ENCODE results near the gene SPATC1L.

Gene SPATC1L

DNA sequence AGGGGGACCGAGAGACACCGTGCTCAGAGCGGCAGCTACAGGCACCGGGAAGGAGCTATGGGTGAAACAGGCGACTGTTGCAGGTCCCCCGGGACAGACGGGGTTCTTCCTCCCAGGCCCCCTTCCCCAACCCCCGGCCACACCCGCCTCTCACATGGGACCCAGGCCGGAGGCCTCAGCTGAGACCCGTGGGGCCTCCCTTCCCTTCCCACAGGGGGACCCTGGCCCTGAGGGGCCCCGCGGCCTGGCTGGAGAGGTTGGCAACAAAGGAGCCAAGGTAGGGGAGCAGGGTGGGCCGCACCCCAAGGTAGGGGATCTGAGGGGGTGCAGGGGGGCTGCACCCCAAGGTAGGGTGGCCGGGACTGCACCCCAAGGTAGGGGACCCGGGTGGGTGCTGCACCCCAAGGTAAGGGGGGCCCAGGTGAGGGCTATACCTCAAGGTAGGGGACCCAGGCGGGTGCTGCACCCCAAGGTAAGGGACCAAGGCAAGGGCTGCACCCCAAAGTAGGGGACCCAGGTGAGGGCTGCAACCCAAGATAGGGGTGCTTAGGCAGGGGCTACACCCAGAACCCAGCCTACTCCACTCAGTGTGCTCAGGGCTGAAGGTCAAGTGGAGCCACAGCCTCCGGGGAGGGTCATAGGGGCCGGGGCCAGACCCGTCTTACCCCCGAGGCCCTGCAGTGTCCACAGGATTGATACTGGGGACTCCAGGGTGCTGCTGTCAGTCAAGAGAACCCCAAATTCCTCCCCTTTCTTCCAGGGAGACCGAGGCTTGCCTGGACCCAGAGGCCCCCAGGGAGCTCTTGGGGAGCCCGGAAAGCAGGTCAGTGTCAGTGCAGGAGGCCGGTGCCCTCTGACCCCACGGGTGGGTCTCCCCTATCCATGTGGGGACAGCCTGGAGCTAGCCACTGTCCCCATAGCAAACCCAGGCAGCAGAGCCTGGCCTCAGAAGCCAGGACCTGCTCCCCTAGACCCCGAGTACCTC, 63.7 kb downstream of the SPATC1L start:
- DNase-seq (ENCODE audit: low read depth): no peak

DNA sequence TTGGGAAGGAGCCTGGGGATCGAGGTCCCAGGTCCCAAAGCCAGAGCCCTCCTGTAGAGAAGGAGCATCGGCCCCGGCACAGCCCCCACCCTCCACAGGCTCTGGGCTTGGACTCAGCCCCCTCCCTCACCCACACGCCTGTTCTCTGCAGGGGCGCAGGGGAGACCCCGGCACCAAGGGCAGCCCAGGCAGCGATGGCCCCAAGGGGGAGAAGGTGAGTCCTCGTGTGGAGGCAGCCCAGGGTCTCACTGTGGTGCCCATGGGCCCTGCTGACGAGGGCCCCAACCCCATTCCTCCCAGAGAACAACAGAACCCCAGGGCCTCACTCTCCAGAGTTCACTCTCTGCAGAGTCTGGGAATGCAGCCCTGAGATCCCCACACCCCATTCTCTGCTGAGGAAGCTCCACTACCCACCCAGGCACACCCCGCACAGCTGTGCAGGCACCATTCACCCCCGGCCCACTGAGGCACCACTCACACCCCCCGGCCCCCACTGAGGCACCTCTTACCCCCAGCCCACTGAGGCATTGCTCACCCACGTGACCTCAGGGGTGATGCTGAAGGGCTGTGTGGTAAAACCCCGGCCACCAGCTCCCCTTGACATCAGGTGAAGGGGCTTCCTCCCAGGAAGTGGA, 64.5 kb downstream of the SPATC1L start:
- DNase-seq (ENCODE audit: low read depth): no peak

DNA sequence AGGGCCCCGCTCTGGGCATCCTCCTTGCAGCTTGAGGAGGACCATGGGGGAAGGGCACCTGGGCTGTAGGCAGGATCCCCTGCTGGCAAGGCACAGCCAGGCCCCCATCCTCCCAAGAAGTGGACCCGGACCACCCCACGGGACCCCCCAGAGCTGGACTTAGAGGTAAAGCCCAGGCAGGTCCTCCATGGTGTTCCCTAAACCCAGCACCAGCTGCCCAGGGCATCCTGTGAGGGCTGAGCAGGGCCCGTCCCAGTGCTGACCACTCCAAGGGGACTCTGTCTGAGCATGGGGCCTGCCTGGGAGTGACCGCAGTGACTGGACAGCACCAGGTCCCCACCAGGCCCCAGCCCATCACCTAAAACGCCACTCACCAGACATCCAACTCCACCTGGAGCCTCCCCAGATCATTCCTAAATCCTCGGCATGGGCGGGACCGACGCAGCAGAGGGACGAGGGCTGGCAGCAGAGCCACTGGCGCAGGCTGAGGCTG, 65.1 kb downstream of the SPATC1L start:
- DNase-seq (ENCODE audit: low read depth): no peak

DNA sequence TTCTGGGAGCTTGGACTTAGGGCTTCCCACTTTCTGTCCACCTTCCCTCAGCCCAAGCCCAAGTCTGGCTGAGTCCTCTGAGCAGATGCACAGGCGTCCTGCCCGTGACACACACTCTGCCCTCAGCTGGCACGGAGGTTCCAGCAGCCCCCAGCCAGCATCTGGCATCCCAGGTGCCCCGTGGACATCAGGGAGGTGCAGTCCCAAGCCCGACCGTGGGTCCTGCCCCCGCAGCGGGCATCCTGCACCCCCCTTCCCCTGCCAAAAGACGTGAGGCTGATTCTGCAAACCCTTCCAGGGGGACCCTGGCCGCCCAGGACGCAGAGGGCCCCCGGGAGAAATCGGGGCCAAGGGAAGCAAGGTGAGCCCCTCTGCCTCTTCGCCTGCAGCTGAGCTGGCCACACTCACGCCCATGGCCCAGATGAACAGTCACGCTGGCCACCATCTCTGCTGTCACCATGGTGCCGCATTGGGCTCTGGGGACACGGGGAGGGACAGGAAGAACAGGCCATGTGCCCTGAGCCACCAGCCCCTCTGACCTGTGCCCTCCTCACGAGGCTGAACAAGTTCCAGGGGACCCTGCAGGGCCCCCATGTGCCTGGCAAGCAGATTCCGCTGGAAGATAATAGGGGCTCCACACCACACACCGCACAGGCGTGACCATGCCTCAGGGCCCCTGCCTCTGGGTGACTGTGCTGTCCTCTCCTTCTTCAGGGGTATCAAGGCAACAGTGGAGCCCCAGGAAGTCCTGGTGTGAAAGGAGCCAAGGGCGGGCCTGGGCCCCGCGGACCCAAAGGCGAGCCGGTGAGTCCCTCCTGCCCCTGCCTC, 65.7 kb downstream of the SPATC1L start:
- no peak for DNase-seq (ENCODE audit: low read depth)

DNA sequence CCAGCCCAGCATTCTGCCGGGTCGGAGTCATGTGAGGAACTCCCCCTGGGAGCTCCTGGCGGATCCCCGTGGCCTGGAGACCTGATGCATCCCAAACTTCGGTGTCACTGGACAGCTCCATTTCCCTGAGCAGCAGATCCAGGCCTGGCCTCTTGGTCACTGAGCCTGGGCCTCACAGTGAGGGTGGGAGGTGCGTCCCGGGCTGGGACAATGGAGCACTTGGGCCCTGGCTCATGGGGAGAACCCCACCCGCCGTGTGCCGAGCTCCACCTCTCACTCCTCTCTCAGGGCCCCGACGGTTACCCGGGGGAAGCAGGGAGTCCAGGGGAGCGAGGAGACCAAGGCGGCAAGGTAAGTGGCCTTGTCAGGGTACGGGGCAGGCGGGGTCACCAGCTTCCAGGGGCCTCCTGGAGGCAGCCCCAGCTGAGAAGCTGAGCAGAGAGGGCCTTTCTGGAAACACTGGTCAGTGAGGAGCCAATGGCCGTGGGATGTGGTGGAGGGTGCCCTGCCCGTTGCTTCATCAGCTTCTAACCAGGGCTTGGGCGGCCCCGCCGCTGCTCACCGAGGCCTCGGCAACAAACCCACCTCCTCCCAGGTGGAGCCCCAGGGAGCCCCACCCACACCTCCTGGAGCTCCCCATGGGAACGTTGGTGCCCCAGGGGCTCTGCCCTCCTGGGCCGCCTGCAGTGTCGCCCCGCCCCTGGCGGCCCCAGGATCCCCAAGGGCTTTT, 66.5 kb downstream of the SPATC1L start:
- DNase-seq (ENCODE audit: low read depth): no peak

DNA sequence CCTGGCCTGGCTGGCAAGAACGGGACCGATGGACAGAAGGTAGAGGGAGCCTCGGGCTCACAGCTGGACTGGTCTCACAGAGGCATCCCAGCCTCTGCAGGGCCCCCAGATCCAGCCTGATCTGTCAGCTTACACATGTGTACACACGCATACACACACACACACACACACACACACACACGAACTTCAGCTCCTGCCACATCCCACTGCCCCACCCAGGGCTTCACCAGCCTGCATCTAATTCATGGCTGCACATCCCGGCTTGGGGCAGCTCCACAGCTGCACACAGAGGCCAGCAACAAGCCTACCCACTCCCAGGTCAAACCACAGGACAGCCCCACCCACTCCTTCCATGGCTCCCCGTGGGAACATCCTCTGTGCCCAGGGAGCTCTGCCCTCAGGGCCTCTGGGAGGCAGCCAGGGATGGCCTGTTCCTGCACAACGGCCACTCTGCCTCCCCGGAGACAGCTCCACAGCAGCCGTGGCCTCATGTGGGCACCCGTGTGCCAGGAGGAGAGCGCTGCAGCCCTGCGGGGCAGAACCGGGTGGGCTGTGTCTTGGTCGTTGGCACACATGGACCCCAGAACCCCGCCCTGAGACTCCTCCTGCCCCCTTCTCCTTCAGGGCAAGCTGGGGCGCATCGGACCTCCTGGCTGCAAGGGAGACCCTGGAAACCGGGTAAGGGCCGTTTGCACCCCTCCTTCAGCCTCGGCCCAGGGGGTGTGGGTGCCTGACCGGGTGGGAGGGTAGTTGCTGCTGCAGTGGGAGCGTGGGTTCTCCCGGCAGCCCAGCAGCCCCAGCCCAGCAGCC, 67.3 kb downstream of the SPATC1L start:
- DNase-seq (ENCODE audit: low read depth): no peak

DNA sequence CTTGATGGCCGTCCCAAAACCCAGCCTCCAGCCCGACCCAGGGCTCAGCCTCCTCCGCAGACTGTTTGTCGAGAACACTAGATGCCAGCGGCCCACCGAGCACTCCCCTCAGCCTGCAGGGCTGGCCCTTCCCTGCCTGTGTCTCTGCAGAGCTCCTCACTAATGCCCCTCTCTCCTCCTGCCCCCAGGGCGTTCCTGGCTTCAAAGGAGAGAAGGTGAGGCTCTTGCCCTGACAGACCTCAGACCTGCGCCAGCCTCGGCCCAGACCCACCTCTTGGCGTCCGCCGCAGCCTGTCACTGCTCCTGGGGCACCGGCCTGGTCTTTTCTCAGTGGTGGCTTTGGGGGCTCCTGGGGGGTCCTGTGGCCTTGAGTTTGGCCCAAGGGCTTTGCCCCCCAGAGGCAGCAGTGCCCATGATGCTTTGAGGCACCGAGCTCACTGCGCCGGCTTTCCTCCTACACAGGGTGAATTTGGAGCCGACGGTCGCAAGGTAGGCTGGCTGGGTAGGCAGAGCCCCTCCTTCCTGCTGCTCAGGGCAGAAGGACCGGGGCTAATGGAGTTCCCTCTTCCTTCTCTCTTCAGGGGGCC, 68.0 kb downstream of the SPATC1L start:
- DNase-seq (ENCODE audit: low read depth): no peak

DNA sequence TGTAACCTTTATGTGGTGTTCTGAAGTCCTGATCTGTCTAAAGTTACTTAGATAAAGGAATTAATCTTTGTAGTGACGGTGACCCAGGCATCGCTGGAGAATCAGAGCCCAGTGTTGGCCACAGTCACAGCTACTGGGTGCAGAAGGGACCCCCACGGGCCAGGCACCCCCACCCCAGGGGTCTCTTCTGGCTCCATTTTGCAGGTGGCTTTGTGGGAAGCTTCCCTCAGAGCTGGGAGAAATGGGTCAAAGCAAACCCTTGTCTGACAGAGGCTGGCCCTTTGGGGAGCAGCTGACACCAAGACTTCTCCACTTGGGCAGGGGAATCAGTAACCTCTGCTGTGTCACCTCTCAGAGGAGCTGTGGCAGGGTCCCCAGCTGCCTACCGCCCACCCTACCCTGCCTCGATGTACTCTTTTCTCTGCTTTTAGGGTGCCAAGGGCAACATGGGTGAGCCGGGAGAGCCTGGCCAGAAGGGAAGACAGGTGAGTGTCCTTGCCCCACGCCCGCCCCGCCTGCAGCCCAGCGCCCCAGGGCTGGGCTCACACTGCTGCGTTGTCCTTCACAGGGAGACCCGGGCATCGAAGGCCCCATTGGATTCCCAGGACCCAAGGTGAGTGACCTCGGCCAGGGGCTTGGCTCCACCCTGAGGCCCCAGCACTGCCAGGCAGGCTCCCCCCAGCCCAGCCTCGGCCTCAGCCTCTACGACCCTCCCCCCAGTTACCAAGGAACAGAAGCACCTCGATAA, 68.6 kb downstream of the SPATC1L start:
- DNase-seq (ENCODE audit: low read depth): no peak

DNA sequence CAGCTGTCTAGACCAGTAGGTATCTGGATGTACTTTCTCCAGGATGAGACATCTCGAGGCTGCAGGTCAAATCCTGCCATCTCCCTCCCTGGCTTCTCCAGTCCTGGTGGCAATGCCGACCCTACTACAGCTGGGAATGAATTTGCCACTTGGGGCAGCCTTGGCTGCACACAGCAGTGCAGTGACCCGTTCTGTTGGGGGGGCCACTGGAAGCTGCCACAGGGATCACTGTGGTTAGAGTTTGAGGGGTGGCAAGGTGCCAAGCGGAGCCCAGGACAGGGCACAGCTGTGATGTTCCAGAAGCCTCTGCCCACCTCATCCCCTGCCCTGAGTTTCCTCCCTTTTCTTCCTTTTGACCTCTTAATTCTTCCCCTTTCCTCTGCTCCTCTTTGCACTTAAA, 69.3 kb downstream of the SPATC1L start:
- DNase-seq (ENCODE audit: low read depth): no peak

DNA sequence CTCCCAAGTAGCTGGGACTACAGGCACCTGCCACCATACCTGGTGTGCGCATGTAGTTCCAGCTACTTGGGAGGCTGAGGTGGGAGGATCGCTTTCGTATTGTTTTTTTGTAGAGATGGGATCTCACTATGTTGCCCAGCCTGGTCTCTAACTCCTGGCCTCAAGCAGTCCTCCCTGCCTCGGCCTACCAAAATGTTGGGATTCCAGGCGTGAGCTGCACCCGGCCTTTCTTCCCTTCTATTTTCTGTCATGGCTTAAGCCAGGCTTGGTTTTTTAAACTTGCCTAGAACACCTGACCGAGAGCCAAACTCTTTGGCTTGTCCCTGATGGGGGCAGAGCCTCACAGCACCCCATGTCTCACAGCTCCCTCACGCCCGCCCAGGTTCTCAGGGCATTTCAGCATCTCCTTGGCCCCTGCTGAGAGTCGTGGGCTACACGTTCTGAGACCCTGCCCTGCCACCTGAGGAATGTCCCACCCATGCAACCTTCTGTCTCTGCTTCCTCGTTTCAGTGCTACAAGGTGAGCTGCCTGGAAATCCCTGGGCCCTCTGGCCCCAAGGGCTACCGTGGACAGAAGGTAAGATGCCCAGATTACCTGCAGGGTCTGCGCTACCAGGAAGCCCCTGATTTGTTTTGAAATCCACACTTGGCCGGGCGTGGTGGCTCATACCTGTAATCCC, 70.6 kb downstream of the SPATC1L start:
- no peak for DNase-seq (ENCODE audit: low read depth)

DNA sequence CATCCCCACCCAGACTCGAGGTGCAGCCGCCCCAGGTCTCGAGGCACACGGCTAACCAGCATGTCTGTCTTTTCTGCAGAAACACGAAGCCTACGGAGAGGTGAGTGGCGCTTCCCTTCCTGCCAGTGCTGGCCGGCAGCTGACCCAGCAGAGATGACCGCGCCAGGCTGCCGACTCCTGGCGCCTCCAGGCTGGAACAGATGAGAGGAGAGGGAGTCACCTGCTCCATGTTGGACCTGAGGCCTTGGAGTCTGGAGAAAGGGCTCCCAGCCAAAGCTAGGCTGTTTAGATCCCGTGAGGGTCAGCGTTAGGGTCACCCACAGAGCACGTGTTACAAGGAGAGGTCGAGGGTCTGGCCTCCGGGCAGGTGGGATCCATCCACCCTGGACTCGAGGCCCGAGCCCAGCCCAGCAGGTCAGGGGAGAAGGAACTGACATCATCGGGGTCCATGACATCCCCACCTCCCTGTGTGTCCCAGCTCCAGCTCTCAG, 71.5 kb downstream of the SPATC1L start:
- DNase-seq (ENCODE audit: low read depth): no peak

DNA sequence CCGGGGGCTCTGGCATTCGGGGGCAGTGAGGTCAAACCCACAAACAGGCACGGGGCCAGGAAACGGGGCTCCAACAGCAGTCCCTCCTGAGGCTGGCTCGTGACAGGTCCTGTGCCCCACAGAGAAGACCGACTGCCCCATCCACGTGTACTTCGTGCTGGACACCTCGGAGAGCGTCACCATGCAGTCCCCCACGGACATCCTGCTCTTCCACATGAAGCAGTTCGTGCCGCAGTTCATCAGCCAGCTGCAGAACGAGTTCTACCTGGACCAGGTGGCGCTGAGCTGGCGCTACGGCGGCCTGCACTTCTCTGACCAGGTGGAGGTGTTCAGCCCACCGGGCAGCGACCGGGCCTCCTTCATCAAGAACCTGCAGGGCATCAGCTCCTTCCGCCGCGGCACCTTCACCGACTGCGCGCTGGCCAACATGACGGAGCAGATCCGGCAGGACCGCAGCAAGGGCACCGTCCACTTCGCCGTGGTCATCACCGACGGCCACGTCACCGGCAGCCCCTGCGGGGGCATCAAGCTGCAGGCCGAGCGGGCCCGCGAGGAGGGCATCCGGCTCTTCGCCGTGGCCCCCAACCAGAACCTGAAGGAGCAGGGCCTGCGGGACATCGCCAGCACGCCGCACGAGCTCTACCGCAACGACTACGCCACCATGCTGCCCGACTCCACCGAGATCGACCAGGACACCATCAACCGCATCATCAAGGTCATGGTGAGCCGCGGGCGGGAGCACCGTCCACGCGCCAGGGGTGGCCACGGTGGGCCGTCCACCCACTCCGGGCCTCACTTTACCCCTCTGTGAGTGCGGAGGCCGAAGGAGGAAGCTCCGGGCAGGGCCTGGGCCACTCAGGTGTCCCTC, 72.2 kb downstream of the SPATC1L start:
- no peak for DNase-seq (ENCODE audit: low read depth)

DNA sequence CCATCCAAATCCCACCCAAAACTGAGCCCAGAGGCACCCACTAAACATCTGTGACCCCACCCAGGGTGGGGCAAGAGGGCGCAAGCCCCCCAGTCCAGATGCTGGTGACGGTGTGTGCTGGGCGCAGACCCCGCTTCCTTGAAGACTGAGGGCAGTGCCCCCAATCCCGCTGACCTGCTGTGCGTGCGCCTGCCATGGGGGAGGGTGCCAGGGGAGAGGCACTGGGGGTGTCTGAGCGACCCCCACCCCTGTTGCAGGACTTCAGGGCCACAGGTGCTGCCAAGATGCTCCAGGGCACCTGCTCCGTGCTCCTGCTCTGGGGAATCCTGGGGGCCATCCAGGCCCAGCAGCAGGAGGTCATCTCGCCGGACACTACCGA, 73.1 kb downstream of the SPATC1L start:
- no peak for DNase-seq (ENCODE audit: low read depth)

Measured in GM04503 (cell line).